Measurements from ENCODE around the gene SPOCK1.

DNA sequence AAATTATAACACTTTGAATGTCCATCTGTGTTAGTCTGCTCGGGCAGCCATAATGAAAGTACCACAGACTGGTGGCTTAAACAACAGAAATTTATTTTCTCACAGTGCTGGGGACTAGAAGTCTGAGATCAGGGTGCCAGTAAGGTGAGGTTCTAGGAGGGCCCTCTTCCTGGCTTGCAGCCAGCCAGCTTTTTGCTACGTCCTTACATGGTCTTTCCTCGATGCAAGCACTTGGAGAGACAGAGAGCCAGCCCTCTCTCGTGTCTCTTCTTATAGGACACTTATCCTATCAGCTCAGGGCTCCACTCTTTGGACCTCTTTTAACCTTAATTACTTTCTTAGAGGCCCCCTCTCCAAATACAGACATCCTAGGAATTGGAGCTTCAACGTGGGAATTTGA is 351.8 kb downstream of the SPOCK1 start:
- TF ChIP-seq ZNF17 (CRISPR knock-in tag; IDR thresholded peaks at IDR 0.05) (no peak), ZNF589 (CRISPR knock-in tag; conservative IDR thresholded peaks at IDR 0.05) (no peak), ESRRA (CRISPR knock-in tag; IDR thresholded peaks at IDR 0.05; ENCODE audit: low read depth) (no peak)
- TF ChIP-seq, protein P1, sequence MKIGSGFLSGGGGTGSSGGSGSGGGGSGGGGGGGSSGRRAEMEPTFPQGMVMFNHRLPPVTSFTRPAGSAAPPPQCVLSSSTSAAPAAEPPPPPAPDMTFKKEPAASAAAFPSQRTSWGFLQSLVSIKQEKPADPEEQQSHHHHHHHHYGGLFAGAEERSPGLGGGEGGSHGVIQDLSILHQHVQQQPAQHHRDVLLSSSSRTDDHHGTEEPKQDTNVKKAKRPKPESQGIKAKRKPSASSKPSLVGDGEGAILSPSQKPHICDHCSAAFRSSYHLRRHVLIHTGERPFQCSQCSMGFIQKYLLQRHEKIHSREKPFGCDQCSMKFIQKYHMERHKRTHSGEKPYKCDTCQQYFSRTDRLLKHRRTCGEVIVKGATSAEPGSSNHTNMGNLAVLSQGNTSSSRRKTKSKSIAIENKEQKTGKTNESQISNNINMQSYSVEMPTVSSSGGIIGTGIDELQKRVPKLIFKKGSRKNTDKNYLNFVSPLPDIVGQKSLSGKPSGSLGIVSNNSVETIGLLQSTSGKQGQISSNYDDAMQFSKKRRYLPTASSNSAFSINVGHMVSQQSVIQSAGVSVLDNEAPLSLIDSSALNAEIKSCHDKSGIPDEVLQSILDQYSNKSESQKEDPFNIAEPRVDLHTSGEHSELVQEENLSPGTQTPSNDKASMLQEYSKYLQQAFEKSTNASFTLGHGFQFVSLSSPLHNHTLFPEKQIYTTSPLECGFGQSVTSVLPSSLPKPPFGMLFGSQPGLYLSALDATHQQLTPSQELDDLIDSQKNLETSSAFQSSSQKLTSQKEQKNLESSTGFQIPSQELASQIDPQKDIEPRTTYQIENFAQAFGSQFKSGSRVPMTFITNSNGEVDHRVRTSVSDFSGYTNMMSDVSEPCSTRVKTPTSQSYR (CRISPR knock-in tag; IDR thresholded peaks at IDR 0.05; ENCODE audit: borderline replicate concordance): no peak
- TF ChIP-seq, protein P2, sequence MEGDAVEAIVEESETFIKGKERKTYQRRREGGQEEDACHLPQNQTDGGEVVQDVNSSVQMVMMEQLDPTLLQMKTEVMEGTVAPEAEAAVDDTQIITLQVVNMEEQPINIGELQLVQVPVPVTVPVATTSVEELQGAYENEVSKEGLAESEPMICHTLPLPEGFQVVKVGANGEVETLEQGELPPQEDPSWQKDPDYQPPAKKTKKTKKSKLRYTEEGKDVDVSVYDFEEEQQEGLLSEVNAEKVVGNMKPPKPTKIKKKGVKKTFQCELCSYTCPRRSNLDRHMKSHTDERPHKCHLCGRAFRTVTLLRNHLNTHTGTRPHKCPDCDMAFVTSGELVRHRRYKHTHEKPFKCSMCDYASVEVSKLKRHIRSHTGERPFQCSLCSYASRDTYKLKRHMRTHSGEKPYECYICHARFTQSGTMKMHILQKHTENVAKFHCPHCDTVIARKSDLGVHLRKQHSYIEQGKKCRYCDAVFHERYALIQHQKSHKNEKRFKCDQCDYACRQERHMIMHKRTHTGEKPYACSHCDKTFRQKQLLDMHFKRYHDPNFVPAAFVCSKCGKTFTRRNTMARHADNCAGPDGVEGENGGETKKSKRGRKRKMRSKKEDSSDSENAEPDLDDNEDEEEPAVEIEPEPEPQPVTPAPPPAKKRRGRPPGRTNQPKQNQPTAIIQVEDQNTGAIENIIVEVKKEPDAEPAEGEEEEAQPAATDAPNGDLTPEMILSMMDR (CRISPR knock-in tag; IDR thresholded peaks at IDR 0.05): no peak
